GM18505 (cell line): Measurements from ENCODE around the gene TRIM40.
"Not testable (repeated sequence)": the region's sequence is repeated elsewhere in the genome, so short reads cannot be mapped to it uniquely, and the experiment has no call there.

Experiments used
- ATAC-seq: cut with Tn5 transposase; IDR thresholded peaks from one replicate; pipeline ENCODE4 v1.9.1; 2021; ENCODE audit not compliant: unreplicated experiment
- POLR2A ChIP-seq: IDR thresholded peaks from 4 replicates; pipeline ENCODE4 v1.6.1; 2011; ENCODE audit warnings: borderline replicate concordance; ENCODE audit not compliant: insufficient read depth, insufficient read length; ENCODE audit errors: extremely low read depth

The TRIM40 gene

DNA sequence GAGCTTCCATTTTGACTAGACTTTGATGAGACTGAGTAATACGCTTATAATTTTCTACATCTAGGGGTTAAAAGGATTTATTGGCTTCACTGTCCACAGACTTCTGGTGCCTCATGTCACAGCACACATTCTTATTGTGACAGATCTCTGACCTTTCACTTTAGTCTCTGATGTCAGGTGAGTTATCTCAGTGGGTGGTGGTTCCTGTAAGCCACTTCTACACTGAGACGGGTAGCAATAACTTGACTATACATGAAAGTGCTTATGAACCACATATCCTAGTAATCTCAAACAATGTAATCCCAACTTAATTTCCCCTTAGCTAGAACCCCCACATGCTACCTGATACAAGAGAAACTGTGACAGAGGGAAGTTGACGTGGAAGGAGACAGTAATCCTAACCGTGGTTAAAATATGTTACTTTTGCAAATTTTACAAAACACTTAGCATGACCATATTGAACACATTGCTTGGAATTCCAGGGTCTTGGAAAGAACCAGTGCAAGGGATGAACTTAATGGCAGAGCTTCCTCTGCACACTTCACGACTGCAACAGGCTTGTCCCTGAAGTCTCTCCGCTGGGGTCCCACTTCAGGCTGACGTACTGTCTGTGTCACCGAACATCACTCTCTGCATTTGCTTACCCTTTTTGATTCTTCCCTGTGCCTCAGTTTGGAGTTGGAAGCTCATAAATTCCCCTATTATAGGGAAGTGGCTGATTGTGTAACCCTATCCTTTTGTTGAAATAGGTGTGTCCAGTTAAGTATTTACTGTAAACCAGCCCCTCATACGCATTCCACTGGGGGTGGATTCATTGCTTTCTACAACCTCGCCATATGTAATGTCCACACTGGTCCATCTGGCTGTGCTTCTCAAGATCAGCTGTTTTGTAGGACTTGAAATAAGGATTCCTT lies 6.4 kb upstream of the TRIM40 start:
- no peak for TF ChIP-seq POLR2A
- no peak for ATAC-seq

DNA sequence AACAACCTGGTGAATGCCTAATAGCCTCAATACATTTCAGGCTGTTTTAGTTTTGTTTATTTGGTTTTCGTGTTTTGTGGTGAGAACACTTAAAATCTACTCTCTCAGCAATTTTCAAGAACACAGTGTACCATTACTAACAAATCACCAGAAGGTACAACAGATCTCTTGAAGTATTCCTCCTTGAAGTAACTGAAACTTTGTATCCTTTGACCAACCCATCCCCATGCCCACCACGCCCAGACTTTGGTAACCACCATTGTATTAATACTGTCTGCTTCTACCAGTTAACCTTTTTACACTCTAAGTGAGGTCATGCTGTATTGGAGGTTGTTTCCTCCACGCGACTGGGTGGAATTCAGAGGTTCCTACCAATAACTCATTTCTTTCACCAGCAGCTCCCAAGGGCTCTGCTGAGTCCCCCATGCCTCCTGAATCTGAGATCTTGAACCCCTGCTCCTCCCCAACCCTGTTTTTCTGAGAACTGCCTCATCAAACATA lies 5.7 kb upstream of the TRIM40 start:
- no peak for TF ChIP-seq POLR2A
- no peak for ATAC-seq

DNA sequence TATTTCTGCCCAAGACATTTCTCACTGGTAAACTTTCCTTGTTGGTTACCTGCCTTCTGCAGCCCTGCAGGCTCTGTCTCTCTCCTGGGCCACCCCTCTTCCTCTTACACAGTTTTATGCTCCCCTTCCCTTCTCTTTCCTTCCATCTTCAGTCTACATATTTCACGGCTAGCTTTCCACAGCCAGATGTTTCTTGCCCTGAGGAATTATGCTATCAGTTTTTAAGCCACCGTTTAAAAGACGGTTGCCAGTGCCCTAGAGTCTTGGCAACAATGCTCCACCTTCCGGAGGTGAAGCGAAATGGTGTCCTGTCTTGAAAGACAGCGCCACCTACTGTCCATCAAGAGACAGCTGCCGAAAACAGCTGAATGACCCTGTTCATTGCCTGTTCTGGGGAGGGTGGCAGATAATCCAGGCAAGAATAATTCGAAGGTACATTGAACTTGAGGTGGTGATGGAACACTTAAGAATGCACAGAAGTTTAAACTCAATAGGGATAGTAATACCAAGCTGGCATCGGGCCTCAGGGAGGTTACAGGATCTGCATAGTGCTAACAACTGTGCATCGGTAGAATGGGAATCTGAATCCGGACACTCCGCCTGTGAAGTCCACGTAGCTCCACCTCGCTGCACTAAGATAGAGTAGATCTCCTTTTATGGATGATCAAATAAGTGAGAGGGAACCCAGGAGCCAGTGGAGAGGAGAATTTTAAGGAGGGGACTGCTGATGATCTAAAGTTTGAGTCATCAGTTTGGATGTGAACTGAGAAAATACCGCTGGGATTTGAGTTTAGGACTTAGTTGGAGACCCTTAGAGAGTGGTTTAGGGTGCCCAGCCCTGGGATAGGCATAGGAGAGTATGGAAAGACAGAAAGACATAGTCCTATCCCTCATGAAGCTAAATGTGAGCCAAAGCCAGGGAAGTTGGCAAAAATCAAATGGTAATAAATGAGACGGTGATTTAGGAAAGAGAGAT lies 4.8 kb upstream of the TRIM40 start:
- no peak for TF ChIP-seq POLR2A
- ATAC-seq = no peak

DNA sequence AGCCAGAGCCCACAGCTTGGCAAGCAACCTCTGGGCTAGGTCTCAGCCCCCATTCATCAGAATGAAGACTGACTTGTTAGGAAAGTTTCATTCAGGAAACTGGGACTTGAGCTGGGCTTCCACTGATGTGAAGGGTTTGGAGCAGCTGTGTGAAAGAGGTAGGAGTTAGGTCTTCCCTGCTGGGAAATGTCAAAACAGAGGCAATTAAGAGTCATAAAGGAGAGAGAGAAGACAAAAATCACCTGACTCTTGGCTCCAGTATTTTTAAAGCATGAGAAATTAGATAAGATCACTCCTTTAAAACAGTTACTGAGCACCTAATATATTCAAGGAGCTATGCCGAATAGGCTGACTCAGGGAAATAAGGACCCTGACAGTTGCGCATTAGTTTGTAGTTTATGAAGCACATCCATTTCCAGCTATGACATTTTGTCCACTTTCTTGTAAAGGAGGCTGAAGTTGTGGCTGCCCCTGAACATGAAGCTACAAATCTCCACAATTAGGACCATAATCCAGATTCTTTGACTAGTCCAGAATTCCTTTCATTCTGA lies 3.9 kb upstream of the TRIM40 start:
- TF ChIP-seq POLR2A = no peak
- ATAC-seq = no peak

DNA sequence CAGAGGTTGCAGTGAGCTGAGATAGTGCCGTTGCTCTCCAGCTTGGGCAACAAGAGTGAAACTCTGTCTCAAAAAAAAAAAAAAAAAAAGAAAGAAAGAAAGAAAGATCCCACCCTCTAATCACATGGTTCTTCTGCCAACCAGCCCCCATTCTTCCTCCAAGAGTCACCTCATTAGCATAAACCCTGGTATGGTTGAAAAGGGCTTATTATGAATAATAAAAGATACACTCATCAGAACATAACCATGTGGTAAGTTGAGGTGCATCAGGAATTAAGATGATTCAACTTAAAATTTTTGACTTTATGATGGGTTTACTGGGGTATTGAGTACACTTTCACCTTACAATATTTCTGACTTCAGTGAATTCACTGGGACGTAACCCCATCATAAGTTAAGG lies 793 bp upstream of the TRIM40 start:
- no peak for ATAC-seq

DNA sequence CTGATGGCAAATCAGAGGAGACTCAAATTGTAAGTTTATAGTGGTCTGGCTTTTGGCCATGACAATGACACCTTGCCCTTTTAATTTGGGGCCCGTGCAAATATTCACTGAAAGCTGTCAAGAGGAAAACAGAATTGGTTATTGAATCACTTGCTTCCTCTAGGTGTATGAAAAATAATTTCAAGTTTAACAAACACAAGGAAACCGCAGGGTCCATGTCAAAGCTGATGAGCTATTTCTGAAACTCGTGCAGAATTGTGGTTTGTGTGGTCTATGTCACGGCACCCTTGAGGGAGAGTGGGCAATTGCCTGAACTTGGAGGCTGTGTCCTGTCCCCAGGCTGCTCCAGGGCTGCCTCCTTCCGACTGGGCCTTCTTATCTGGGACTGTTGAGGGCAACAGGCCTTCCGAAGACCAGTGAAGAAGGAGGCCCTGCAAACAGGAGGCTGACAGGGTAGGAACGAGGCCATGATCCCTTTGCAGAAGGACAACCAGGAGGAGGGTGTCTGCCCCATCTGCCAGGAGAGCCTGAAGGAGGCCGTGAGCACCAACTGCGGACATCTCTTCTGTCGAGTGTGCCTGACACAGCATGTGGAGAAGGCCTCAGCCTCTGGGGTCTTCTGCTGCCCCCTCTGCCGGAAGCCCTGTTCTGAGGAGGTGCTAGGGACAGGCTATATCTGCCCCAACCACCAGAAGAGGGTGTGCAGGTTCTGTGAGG lies 788 bp downstream of the TRIM40 start:
- TF ChIP-seq POLR2A = no peak
- no peak for ATAC-seq

More for the DNA sequence above, 793 bp upstream of the TRIM40 start:
- no peak for TF ChIP-seq POLR2A

DNA sequence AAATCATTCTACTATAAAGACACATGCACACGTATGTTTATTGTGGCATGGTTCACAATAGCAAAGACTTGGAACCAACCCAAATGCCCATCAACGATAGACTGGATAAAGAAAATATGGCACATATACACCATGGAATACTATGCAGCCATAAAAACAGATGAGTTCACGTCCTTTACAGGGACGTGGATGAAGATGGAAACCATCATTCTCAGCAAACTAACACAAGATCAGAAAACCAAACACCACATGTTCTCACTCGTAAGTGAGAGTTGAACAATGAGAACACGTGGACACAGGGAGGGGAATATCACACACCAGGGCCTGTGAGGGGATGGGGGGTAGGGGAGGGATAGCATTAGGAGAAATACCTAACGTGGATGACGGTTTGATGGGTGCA lies 4.3 kb downstream of the TRIM40 start:
- not testable (repeated sequence) for ATAC-seq

DNA sequence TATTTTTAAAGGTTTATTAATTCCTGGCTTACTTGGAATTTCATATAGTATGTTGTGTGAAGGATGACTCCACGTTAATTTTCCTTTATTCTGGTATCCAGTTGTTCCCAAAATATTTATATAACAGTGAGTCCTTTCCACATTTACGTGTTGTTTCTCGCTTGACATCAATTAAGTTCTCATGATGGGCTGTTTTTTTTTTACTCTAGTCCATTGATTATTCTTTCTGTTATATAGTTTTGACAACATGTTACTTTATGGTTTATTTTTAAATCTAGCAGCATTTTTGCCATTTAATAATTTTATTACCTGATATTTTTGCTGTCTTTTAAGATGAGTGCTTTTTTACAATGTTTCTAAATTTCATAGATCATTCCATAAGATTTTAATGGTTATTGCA lies 6.7 kb downstream of the TRIM40 start:
- no peak for ATAC-seq
- TF ChIP-seq POLR2A = no peak

DNA sequence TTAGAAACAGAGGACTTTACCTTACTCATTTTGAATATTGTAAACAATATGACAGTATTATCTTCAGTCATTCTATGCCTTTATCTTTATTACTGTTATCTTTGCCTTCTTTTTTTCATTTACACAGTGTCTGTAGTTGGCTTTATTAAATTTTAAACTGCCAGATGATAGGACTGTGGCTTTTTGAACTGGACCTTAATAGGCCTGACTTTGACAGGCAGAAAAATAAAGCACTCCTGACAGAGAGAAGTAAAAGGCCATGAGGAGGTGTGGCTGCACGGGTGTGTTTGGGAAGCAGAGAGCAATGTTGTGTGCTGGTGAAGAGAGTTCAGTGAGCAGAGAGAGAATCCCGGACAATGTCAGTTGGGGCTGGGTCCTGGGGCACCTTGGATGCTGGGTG lies 7.8 kb downstream of the TRIM40 start:
- no peak for ATAC-seq
- TF ChIP-seq POLR2A = no peak

DNA sequence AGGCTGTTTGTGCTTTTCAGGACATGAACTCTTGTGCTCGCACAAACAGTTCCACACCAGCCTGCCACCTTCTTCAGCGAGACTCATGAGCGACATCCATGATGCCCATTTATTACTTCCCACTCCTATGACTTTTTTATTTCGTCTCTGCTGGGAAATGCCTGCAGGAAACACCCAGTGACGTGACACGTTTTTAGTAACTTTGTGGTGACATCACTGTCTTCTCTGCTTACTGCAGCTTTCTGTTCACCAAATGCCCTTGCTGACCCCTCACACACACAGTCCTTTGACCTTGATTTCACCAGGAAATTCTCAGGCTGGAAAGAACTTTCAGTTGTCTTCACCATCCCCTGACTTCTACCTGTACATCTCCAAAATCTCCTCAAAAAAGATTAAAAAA lies 8.9 kb downstream of the TRIM40 start:
- ATAC-seq = no peak
- TF ChIP-seq POLR2A = no peak

DNA sequence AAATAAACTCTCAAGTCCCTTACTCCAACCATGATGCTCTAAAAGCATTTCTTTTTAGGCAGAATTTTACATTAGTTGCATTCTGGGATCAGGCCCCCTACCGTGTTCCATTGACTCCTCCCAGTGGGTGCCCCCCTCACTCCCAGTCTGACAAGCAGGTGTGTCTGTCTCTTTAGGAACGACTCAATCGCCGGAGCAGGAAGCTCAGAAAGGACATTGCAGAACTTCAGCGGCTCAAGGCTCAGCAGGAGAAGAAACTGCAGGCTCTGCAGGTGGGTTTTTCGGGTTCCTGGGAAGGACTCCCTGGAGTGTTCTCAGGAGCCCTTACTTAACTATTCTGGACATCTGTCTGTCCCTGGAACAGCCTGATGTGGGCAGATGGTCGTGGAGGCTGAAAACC lies 9.9 kb downstream of the TRIM40 start:
- TF ChIP-seq POLR2A = no peak
- no peak for ATAC-seq

DNA sequence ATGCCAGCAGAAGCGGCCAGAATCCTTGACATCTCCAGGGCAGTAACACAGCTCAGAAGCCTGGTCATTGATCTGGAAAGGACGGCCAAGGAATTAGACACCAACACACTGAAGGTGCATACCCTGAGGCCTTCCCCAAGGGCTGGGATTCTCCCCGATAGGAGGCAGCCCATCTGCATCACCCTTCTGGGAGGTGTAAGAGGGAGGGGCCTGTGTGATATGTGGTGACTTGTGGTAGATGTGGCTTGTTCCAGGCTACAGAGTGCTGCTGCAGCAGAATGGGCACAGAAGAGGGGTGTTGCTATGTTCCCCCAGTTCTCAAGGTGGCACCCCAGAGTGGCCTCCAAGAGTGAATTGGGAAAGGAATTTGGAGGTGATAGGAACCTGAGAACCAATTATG lies 11.2 kb downstream of the TRIM40 start:
- TF ChIP-seq POLR2A = no peak
- no peak for ATAC-seq

DNA sequence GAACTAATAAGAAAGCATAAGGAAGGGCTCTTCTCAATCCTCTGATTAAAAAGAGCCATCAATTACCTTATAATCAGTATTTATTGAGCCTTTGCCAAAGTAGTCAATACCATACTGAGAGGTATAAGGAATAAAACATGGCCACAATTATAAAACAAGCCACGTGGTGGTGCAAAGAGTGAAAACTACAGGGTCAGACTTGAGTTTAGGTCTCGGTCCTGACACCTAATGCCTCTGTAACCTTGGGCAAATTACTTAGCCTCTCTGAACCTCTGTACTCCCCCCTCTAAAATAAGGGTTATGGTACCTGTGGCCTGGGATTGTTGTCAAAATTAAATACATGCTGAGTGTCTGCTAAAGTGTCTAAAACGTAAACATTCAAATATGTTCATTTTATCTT lies 13.3 kb downstream of the TRIM40 start:
- ATAC-seq = no peak
- TF ChIP-seq POLR2A = no peak
